DMS 273 (cell line): ENCODE data around the gene ARSK.

ENCODE experiments used
- DNase-seq: peaks from one replicate; lab custom pipeline; 2025; ENCODE audit not compliant: unreplicated experiment; lab: John Stamatoyannopoulos, UW

ARSK gene

GRCh38 chr5:95646569-95647431 lies 91.9 kb downstream of the ARSK start, which contains the start of gene RFESD:
RFESD (plus strand) TSS chr5:95646777; CDS start chr5:95652272, 5,495 bp downstream.
- peak; percentile 99 for DNase-seq

GRCh38 chr5:95647886-95648860 lies 93.3 kb downstream of the ARSK start:
- peak; percentile 16 for DNase-seq

GRCh38 chr5:95649274-95649673 lies 94.4 kb downstream of the ARSK start:
- DNase-seq: no peak

- DNase-seq: no peak
Observed at GRCh38 chr5:95649842-95650620, 95.1 kb downstream of the ARSK start.

GRCh38 chr5:95652849-95653248 lies 97.9 kb downstream of the ARSK start:
- no peak for DNase-seq

GRCh38 chr5:95654196-95654595 lies 99.3 kb downstream of the ARSK start:
- no peak for DNase-seq
